Peyer's patch (tissue), 4 donors: ENCODE measurements around the gene POLR2M. TPM values are rescaled to one million over a fixed set of nuclear protein-coding genes. Genes with fewer than 3 reads are reported as not detected.

Experiments used
- DNase-seq, 3 donors: peaks; one replicate each; pipeline ENCODE4 v3.0.0-alpha.2; 2017 to 2019
- H3K27ac ChIP-seq, 4 donors: fragments of 200-600 bp; sonication (generic); one replicate each; pipeline ENCODE4 v1.5.1; 2016 to 2019
- H3K27me3 ChIP-seq, 2 donors: fragments of 200-600 bp; sonication (generic); one replicate each; pipeline ENCODE4 v1.5.1; 2019
- H3K36me3 ChIP-seq, 3 donors: fragments of 200-600 bp; sonication (generic); one replicate each; pipeline ENCODE4 v1.5.1; 2016 to 2019
- H3K4me1 ChIP-seq, 4 donors: fragments of 200-600 bp; sonication (generic); one replicate each; pipeline ENCODE4 v1.5.1; 2016 to 2019
- H3K4me3 ChIP-seq, 4 donors: fragments of 200-600 bp; sonication (generic); 1 replicate in 3 of 4; 2 replicates in 1 of 4; pipeline ENCODE4 v1.5.1; 2016 to 2019; ENCODE audit warnings: mild to moderate bottlenecking in 1 of 4
- H3K9me3 ChIP-seq, 4 donors: fragments of 200-600 bp; sonication (generic); one replicate each; pipeline ENCODE4 v1.5.1; 2016 to 2019; ENCODE audit warnings: mild to moderate bottlenecking in 1 of 4
- POLR2A ChIP-seq, 2 donors: fragments of 450-650 bp; IDR thresholded peaks; one replicate each; pipeline ENCODE4 v1.5.1; 2017; ENCODE audit warnings: antibody characterized with exemption in 2 of 2, mild to moderate bottlenecking in 2 of 2, moderate library complexity in 2 of 2
- total RNA-seq, 4 donors: library from RNA; depleted of rRNA; stranded (reverse); fragments of >200 nt; gene quantifications; one replicate each; pipeline ENCODE4 v1.1.0, GENCODE V29; 2016
- TF ChIP-seq, protein P1 (sequence below), 6 experiments: fragments of 450-650 bp in 4 of 6; fragments of 200-600 bp in 2 of 6; sonication (generic) in 1 of 6; IDR thresholded peaks; one replicate each; pipeline ENCODE4 v1.5.1; 2017 to 2019; ENCODE audit warnings: antibody characterized with exemption in 6 of 6, mild to moderate bottlenecking in 3 of 6, moderate library complexity in 1 of 6

Gene POLR2M
- total RNA-seq, 4 donors from 2014 or later: 141 to 595 (median 211) TPM

DNA sequence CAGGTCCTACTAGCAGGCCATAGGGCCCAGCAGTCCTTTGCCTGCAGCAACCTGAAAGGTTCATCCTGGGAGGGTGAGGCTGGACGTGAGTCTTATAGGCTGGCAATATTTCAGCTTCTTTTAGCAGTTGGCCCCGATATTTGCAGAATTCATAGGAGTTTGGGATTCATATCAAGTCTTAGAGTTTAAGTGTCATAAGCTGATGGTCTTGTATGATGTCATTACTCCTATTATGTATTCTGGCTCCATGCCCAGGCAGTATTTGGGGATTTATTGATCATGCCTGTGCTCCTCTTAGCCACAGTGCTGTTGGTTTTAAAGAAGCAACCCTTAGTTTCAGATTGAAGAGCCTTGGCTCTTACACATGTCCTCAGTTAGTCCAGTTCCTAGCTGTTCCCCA is 41.3 kb upstream of the POLR2M start:
- no peaks in the 10 kb centered on the region for H3K27me3 ChIP-seq
- H3K4me3 ChIP-seq: no peak overlapping the region
- H3K4me1 ChIP-seq: peaks cover 0 to 21% (median 2%) of the 10 kb centered on the region in 4 donors

DNA sequence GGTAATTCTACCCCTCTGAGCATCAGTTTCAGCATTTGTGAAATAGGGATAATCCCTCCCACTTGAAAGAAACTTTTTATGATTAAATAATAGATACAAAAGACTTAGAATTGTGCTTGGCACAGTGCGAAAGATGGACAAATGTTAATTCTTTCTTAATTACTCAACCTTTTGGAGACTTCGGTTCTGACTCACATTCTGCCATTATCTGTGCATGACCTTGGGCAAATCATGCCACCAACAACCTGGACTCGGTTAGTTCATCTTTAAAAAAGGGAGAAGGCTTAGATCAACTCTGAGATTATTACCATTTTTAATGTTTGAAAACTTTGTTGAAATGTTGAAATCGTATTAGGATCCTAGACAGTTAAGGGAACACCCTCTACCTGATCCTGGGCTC is 40.6 kb upstream of the POLR2M start:
- Histone ChIP-seq H3K36me3 (no peaks in the 10 kb centered on the region), H3K27me3 (no peaks in the 10 kb centered on the region), H3K4me1 (peaks cover 0 to 21% (median 2%) of the 10 kb centered on the region in 4 donors), H3K9me3 (no peaks in the 10 kb centered on the region), H3K4me3 (no peak overlapping the region), H3K27ac (no peak overlapping the region)
- TF ChIP-seq, protein P1, sequence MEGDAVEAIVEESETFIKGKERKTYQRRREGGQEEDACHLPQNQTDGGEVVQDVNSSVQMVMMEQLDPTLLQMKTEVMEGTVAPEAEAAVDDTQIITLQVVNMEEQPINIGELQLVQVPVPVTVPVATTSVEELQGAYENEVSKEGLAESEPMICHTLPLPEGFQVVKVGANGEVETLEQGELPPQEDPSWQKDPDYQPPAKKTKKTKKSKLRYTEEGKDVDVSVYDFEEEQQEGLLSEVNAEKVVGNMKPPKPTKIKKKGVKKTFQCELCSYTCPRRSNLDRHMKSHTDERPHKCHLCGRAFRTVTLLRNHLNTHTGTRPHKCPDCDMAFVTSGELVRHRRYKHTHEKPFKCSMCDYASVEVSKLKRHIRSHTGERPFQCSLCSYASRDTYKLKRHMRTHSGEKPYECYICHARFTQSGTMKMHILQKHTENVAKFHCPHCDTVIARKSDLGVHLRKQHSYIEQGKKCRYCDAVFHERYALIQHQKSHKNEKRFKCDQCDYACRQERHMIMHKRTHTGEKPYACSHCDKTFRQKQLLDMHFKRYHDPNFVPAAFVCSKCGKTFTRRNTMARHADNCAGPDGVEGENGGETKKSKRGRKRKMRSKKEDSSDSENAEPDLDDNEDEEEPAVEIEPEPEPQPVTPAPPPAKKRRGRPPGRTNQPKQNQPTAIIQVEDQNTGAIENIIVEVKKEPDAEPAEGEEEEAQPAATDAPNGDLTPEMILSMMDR (IDR thresholded peaks at IDR 0.05): no peak
- no peak for TF ChIP-seq POLR2A (IDR thresholded peaks at IDR 0.05)
- no peak for DNase-seq

More for the DNA sequence above, 41.3 kb upstream of the POLR2M start:
- H3K9me3 ChIP-seq: no peaks in the 10 kb centered on the region
- TF ChIP-seq, protein P1 (IDR thresholded peaks at IDR 0.05): no peak
- no peak for TF ChIP-seq POLR2A (IDR thresholded peaks at IDR 0.05)
- H3K36me3 ChIP-seq: peaks cover 0 to 2% (median 0%) of the 10 kb centered on the region in 3 donors
- DNase-seq: no peak
- no peak overlapping the region for H3K27ac ChIP-seq

DNA sequence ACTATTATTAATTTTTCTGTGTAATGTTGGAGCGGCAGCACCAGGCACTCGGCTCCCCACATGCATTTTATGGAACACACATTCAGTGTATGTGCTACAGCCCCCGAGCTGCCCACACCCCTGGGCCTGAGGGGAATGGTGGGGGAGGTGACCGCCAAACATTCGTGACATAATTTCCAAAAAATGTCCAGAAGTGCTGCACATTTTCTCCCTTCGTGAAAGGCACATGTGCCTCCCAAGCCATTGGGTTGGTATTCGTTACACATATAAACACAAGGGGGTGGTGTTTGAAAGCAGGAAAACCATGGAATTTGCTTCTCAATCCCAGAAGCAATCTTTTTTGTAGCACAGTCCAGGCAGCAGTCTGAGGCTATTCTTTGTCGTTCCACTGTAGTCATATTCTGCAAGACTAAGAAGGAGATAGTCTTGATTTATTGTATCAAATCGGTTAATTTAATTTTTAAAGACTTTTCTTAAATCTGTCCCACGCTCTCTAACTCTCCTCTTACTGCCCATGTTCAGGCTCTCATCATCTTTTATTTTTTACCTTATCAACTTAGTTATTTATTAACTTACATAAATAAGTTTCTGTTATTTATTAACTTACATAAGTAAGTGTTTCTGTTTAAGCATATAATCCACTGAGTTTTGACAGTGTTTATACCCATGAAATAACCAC is 39.2 kb upstream of the POLR2M start:
- H3K4me1 ChIP-seq: peaks cover 0 to 13% (median 2%) of the 10 kb centered on the region in 4 donors
- H3K9me3 ChIP-seq: no peaks in the 10 kb centered on the region
- no peak for TF ChIP-seq POLR2A (IDR thresholded peaks at IDR 0.05)
- TF ChIP-seq, protein P1 (IDR thresholded peaks at IDR 0.05): peak in 3 of 6 experiments; percentile 20 to 42 (median 28)
- DNase-seq: no peak
- H3K4me3 ChIP-seq: peak overlapping the region in 1 of 4 donors; percentile 11
- H3K27ac ChIP-seq: peak overlapping the region in 2 of 4 donors; percentile 28 to 44
- no peaks in the 10 kb centered on the region for H3K27me3 ChIP-seq
- no peaks in the 10 kb centered on the region for H3K36me3 ChIP-seq

DNA sequence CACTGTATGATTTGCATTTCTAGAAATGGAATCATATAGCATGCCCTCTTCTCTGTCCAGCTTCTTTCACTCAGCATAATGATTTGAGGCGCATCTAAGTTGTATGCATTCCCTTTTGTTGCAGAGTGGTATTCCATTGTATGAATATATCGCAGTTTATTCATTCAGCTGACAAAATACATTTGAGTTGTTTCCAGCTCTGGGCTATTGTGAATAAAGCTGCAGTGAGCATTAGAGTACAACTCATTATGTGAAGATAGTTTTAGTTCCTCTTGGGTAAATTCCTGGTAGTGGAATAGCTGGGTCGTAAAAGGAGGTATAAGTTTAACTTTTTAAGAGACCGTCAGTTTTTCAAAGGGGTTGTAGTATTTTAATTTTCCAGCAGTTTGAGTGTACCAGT is 38.5 kb upstream of the POLR2M start:
- TF ChIP-seq, protein P1 (IDR thresholded peaks at IDR 0.05): no peak
- no peak for TF ChIP-seq POLR2A (IDR thresholded peaks at IDR 0.05)
- H3K27ac ChIP-seq: no peak overlapping the region
- no peaks in the 10 kb centered on the region for H3K36me3 ChIP-seq
- H3K4me1 ChIP-seq: peaks cover 0 to 13% (median 2%) of the 10 kb centered on the region in 4 donors
- no peaks in the 10 kb centered on the region for H3K9me3 ChIP-seq
- H3K27me3 ChIP-seq: no peaks in the 10 kb centered on the region
- no peak overlapping the region for H3K4me3 ChIP-seq
- DNase-seq: no peak

DNA sequence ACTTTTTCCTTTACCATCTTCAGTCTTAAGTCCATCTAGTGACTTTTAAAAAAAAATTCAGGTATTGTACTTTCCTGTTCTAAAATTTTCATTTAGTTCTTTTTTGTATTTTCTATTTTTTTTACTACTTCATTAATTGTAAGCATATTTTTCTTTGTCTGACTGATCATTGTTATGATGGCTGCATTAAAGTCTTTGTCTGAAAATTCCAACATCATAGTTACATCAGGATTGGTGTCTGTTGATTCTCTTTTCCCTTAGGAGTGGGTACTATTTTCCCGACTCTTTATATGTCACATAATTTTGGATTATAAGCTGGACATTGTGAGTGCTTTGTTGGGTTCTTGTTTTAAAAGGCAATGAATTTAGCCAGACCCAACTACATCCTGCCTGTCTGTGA is 34.9 kb upstream of the POLR2M start:
- H3K27ac ChIP-seq: no peak overlapping the region
- H3K4me3 ChIP-seq: no peak overlapping the region
- no peaks in the 10 kb centered on the region for H3K27me3 ChIP-seq
- no peak for DNase-seq
- H3K4me1 ChIP-seq: peaks cover 0 to 13% (median 2%) of the 10 kb centered on the region in 4 donors
- H3K9me3 ChIP-seq: no peaks in the 10 kb centered on the region
- peaks cover 0 to 9% (median 0%) of the 10 kb centered on the region in 3 donors for H3K36me3 ChIP-seq
- no peak for TF ChIP-seq POLR2A (IDR thresholded peaks at IDR 0.05)
- TF ChIP-seq, protein P1 (IDR thresholded peaks at IDR 0.05): no peak
